MG63 (cell line): ENCODE measurements around the gene TTLL1. TPM values are rescaled to one million over a fixed set of nuclear protein-coding genes. Genes with fewer than 3 reads are reported as not detected.
A peak's percentile ranks its signal among the peaks of the same experiment; 100 is the strongest.

Experiments
- DNase-seq: peaks from one replicate; pipeline ENCODE4 v3.0.0-alpha.2; 2020
- H3K27me3 ChIP-seq: fragments of 250-450 bp; sonication (Bioruptor Pico); 2 replicates; pipeline ENCODE4 v1.5.1; 2020; ENCODE audit warnings: mild to moderate bottlenecking, moderate library complexity
- H3K36me3 ChIP-seq: fragments of 250-450 bp; sonication (Bioruptor Pico); 2 replicates; pipeline ENCODE4 v1.5.1; 2020; ENCODE audit warnings: mild to moderate bottlenecking, moderate library complexity
- H3K4me3 ChIP-seq: fragments of 250-450 bp; sonication (Bioruptor Pico); 2 replicates; pipeline ENCODE4 v1.5.1; 2020; ENCODE audit warnings: mild to moderate bottlenecking, moderate library complexity
- H3K9me3 ChIP-seq: fragments of 250-450 bp; sonication (Bioruptor Pico); 2 replicates; pipeline ENCODE4 v1.5.1; 2020; ENCODE audit warnings: mild to moderate bottlenecking, moderate library complexity
- total RNA-seq: library from RNA; depleted of rRNA; stranded (reverse); fragments of >200 nt; shearing (Covaris generic); gene quantifications from 2 replicates; pipeline ENCODE4 v1.2.3, GENCODE V29; 2014; ENCODE audit warnings: low replicate concordance; rRNA removed

TTLL1 gene
- 4.9 and 9.2 TPM in 2 replicates for total RNA-seq

DNA sequence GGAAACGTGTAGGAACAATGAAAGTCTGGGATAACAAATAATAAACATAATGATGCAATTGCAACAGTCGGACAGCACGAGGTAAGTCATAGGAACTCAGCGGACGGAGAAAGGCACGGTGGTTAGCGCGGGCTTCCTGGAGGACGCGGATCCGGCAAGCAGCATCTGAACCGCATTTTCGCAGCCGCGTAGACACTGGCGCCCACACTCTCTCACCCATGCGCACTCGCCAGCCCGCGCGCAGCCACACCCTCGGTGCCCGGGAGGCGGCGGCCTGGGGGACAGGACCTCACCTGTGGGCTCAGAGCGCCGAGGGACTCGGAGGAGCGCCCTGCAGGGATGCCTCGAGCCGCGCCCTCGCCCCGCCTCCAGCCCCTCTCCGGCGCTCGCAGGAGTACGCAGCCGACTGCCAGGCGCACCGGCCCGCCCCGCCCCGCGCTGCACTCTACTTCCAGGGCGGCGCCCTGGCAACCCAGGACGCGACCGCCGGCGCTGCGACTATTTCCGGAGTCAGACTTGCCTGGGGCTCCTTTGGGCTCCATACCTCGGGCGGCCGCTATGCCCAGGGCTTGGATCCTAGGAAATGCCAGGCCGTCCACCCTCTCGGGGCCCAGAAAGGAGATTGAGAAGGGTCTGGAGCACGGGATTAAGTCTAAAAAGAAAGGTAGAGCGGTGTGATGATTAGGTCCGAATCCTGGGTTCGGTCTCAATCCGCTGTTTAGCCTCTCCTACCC lies at the start of gene TTLL1:
TTLL1 (minus strand) TSS at position 408 of the 734 bp plus-strand sequence. CDS start 13,805 bp downstream, outside the sequence.
- peak; percentile 92 for DNase-seq
- no peaks in the 10 kb centered on the region for H3K36me3 ChIP-seq
- peak within 1 kb of the TSS; percentile 67 for H3K4me3 ChIP-seq
- no peaks in the 10 kb centered on the region for H3K9me3 ChIP-seq
- no peaks in the 10 kb centered on the region for H3K27me3 ChIP-seq

DNA sequence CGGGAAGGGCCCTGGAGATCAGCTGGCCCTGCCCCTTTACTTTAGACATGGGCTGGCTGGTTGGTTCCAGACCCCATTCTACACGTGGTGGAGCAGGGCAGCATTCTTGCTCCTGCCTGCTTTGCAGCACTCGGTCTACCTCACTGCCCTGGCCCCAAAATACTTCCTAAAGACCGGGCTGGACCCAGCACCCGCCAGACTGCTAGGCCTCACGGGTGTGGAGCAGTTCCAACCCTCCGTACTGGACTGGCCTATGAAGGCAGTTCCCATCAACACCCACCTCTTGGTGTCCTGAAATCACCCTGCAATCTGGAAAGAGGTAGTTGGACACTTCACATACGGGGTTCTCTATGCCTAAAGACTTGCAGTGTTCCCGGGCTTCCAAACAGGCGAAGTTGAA lies 47.6 kb upstream of the TTLL1 start:
- Histone ChIP-seq H3K9me3 (no peaks in the 10 kb centered on the region), H3K27me3 (no peaks in the 10 kb centered on the region), H3K36me3 (peaks cover 56% of the 10 kb centered on the region), H3K4me3 (no peak overlapping the region)
- DNase-seq: no peak

DNA sequence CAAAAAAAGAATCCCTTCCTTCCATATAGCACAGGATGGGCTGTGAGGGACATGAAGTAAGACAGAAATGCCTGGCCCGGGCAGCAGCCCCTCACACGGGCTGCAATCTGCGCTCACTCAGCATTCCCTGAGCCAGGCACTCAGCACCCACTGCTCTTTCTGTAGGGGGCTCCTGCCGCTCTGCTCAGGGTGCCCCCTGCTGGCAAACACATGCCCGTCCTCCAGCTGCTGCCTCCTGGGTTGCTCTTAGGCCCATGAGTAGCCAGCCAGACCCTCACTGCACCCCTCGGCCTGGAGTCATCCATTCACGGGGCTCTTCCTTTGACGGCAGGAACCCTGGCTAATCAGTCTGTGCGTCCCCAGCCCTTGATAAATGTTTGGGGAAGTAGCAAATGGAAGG lies 47.1 kb upstream of the TTLL1 start:
- peaks cover 56% of the 10 kb centered on the region for H3K36me3 ChIP-seq
- no peak for DNase-seq
- no peak overlapping the region for H3K4me3 ChIP-seq
- H3K27me3 ChIP-seq: no peaks in the 10 kb centered on the region
- no peaks in the 10 kb centered on the region for H3K9me3 ChIP-seq

DNA sequence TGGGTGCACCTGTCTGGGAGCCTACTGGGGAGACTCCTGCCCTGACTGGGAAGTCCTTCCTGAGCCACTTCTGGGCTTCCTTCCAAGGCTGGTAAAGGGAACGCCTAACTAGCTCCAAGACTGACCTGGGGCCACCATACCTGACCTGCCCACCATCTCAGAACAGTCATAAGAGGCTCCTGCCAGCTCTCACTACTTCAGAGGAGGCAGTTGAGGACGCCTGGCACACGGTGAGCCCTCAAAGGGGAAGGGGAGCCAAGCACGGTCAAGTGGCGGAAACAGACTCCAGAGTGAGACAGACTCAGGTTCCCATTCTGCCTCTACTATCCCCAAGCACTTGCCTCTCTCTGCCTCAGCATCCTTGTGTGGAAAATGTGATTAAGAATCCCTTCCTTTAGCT lies 46.4 kb upstream of the TTLL1 start:
- no peak overlapping the region for H3K4me3 ChIP-seq
- H3K9me3 ChIP-seq: no peaks in the 10 kb centered on the region
- H3K36me3 ChIP-seq: peaks cover 50% of the 10 kb centered on the region
- DNase-seq: no peak
- H3K27me3 ChIP-seq: no peaks in the 10 kb centered on the region

DNA sequence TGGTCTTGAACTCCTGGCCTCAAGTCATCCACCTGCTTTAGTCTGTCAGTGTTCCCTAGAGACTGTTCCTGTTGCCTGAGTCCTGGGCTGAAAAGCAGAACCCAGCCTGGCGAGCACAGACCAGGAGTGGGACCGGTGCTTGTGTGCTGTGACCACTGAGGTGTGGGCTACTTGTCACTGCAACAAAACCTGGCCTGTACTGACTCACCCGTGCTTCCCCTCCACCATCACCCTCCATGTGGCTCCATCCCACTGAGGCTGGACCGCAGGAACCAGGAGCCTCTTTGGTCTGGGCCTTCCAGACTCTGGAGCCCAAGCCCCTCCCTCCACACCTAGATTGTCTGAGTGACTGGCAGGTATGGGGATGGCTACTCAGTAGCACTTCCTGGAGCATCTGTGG lies 45.4 kb upstream of the TTLL1 start:
- no peaks in the 10 kb centered on the region for H3K27me3 ChIP-seq
- H3K4me3 ChIP-seq: no peak overlapping the region
- H3K9me3 ChIP-seq: no peaks in the 10 kb centered on the region
- peaks cover 39% of the 10 kb centered on the region for H3K36me3 ChIP-seq
- no peak for DNase-seq

DNA sequence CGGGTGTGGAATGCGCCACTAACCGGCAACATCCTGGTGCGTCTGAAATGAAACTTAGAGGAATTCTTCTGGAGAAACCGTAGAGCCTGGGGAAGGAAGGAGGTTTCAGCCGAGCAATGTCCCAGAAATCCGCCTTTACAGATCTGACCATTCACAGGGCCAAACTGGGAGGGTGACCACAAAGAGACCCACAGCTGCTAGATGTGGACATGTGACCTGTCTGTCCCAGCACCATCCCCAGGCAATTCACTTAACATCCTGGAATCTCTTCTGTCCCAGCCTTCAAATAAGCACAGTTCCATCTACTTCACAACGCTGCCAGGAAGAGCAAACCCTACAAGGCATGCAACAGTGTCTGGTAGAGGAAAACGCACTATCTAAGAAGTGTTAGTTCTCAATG lies 44.2 kb upstream of the TTLL1 start:
- no peak for DNase-seq
- no peaks in the 10 kb centered on the region for H3K9me3 ChIP-seq
- peaks cover 34% of the 10 kb centered on the region for H3K36me3 ChIP-seq
- no peaks in the 10 kb centered on the region for H3K27me3 ChIP-seq
- no peak overlapping the region for H3K4me3 ChIP-seq

DNA sequence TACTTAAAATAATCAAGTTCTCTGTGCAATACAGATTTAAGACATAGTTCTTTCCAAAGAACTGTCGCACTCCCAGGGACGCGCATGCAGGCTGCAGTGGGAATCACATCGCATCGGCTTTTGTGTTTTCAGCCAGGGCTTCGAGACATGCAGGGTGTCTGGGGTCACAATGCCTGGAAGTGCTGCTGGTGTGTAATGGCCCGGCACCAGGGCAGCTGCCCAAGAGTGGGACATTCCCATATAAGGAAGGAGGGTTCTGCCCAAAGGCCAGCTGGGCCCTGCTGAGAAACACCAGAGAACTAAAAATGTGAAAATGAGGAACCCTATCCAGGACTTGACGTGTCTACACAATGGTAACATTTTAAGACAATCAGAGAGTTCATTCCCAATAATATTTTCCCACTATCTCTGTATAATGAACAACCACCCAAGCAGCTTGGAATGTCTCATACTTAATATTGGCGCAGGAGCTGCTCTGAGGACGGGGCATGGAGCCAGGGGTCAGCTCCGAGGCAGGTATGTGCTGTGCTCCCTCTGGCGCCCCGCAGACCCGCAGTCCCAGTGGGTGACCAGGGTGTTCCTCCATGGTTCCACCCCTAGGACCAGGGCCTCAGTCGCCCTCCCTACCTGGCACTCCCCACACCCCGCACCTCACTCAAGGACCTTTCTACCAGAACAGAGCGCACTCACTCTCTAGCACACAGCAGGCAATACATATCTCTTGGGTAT lies 42.7 kb upstream of the TTLL1 start:
- Histone ChIP-seq H3K9me3 (no peaks in the 10 kb centered on the region), H3K36me3 (peaks cover 25% of the 10 kb centered on the region), H3K27me3 (no peaks in the 10 kb centered on the region), H3K4me3 (no peak overlapping the region)
- no peak for DNase-seq

DNA sequence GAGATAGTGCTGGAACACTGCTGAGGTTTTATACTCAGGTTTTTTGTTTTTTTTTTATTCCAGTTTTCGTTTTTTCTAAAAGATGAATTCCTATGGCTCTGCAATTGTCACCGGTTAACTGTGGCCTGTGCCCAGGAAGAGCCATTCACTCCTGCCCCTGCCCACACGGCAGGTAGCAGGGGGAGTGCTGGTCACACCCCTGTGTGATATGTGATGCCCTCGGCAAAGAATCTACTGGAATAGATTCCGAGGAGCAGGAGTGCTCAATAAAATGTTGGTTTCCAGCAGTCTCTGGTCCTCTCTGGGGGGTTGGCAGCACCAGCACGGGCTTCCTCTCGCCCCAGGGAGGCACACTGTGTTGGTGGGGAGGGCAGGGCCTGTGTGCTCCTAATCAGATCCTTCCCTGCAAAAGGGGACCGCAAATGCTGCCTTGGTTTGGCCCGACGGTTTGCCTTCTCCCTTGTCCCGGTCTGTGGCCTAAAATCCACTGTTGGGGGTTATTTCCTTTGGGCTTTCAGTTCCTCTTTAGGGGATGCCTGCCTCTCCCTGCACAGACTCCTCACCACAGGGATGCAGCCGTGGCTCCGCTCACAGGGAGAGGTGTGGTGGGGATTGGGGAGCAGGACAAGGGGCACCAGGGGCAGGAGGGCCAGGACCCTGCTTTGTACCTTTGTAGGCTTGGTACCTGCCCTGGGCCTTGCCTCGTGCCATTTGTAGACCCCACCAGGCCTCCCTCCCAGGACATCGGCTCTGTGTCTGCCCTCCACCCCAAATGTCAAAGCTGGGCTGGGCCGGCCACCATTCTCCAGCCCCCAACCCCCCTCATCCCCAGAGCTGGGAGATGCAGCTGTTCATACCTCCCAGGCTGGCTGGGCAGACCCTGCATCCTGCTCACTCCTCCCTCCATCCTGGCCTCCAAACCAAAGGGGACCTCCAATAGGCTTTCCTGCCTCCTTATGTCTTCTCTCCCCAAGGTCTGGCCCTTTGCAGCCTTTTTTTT lies 40.5 kb upstream of the TTLL1 start:
- DNase-seq: no peak
- H3K27me3 ChIP-seq: no peaks in the 10 kb centered on the region
- no peak overlapping the region for H3K4me3 ChIP-seq
- peaks cover 12% of the 10 kb centered on the region for H3K36me3 ChIP-seq
- H3K9me3 ChIP-seq: no peaks in the 10 kb centered on the region

DNA sequence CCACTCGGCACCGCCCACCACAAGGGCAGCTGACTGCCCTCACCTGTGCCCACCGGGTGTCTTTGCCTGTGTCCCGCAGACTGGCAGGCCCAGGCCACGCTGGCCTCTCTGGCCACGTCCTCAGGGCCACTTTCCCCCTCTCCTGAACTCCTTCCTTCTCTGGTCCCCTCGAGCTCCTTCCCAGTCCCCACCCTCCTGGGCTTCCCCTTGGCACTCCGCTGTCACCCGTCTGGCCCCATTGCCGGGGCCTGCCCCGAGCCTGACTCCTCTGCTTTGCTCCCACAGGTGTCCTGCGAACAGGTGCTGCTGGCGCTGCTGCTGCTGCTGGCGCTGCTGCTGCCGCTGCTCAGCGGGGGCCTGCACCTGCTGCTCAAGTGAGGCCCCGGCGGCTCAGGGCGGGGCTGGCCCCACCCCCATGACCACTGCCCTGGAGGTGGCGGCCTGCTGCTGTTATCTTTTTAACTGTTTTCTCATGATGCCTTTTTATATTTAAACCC lies 39.8 kb upstream of the TTLL1 start:
- H3K27me3 ChIP-seq: no peaks in the 10 kb centered on the region
- peaks cover 5% of the 10 kb centered on the region; the same call in 1 of the 2 replicates for H3K36me3 ChIP-seq
- no peaks in the 10 kb centered on the region for H3K9me3 ChIP-seq
- DNase-seq: no peak
- H3K4me3 ChIP-seq: no peak overlapping the region

DNA sequence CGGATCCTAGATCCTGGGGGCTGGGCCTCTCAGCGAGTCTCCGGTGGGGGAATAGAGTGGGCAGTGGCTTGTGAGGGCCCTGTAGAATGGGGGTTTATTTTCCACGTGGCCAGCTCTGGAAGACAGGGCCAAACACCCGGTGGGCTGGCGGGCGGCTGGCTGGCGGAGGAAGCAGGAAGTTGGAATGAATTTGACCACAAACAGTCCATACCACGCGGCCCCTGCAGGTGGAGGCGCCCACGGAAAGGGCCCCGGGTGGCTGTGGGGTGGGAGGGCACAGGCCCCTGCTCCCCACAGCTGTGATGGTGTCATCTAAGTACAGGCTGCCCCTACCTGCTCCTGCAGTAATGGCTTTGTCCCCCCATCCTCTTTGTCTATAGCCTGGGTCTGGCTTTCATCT lies 38.9 kb upstream of the TTLL1 start:
- Histone ChIP-seq H3K4me3 (no peak overlapping the region), H3K36me3 (peaks cover 5% of the 10 kb centered on the region; the same call in 1 of the 2 replicates), H3K27me3 (no peaks in the 10 kb centered on the region), H3K9me3 (no peaks in the 10 kb centered on the region)
- DNase-seq: no peak

DNA sequence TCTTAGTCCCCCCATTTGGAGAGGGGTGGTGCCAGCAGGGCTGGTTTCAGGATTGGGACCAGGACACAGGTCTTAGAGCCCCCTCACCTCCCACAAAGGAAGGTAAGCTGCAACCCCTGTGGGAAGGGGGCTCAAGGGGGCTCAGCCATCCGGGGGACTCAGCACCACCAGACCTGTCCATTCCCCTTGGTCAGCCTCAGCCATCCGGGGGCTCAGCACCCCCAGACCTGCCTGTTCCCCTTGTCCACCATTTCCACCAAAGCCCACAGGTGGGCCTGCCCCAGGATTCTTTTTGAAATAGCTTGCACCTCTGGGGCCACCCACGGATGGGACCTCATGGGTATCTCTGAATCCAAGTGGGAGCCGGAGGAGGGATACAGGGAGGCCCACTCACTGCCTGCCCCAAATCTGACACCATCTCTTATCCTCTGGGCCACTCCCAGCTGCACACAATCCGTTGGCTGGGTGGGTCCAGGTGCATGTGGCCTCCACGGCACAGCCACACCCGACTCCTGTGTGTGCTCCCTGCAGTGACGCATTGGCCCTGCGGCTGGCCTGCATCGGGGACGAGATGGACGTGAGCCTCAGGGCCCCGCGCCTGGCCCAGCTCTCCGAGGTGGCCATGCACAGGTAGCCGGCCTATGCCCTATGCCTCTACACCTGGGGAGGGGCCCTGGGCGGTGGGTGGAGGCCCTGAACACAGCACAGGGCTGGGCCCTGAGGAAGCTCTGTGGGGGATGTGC lies 38.1 kb upstream of the TTLL1 start:
- Histone ChIP-seq H3K27me3 (no peaks in the 10 kb centered on the region), H3K4me3 (no peak overlapping the region), H3K36me3 (no peaks in the 10 kb centered on the region; the same call in 1 of the 2 replicates), H3K9me3 (no peaks in the 10 kb centered on the region)
- DNase-seq: no peak

DNA sequence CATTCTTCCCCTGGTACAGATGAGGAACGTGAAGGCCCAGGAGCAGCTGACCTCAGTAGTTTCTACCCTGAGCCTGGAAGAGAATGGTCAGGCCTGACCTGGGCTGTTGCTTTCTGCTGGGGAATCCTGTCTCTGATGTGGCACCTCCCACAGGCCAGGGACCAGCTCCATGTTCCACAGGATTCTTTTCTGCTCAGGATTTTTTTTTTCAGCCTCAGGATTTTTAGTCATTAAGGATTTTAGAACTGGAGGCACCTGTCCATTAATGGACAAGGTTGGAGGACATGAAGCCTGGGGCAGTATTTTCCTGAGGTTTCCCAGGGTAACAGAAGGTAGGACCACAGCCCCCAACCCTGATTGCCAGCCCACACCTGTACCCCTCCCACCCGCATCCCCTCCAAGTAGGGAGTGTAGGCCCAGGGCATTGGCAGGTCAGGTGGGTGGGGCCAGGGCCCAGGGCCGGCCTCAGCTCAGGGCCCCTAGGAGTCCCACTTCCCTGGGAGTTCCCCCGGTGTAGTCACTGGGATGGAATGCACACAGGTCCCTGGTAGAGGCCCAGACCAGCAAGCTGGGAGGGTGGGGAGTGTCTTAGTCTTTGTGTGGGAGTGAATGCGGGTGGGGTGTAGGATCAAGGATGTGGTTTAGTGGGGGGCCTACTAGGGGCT lies 37.4 kb upstream of the TTLL1 start:
- peak; percentile 80 for DNase-seq
- Histone ChIP-seq H3K4me3 (no peak overlapping the region), H3K36me3 (no peaks in the 10 kb centered on the region; the same call in 1 of the 2 replicates), H3K27me3 (no peaks in the 10 kb centered on the region), H3K9me3 (no peaks in the 10 kb centered on the region)

DNA sequence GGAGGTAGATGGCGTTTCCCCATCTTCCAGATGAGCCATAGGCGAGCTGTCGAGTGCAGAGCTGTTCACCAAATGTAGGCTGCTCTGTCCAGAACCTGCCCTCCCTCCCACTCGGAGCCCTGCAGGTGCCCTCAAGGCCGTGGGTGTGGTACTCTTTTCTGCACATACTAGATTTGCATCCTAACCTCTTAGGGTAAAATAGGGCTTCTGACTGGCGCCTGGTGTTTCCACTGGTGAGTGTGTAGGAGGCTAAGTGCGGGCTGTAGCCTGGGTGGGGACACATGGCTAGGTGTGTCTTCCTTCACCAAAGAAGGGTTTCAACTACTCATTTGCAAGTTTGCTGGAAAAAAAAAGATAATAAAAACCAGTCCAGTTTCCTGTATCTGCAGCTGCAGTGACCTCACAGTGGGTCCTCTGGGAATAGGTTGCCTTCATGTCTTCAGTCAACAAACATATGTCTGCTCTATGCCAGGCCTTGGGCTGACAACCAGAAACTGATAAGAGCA lies 29.8 kb upstream of the TTLL1 start:
- no peak for DNase-seq
- no peaks in the 10 kb centered on the region for H3K9me3 ChIP-seq

DNA sequence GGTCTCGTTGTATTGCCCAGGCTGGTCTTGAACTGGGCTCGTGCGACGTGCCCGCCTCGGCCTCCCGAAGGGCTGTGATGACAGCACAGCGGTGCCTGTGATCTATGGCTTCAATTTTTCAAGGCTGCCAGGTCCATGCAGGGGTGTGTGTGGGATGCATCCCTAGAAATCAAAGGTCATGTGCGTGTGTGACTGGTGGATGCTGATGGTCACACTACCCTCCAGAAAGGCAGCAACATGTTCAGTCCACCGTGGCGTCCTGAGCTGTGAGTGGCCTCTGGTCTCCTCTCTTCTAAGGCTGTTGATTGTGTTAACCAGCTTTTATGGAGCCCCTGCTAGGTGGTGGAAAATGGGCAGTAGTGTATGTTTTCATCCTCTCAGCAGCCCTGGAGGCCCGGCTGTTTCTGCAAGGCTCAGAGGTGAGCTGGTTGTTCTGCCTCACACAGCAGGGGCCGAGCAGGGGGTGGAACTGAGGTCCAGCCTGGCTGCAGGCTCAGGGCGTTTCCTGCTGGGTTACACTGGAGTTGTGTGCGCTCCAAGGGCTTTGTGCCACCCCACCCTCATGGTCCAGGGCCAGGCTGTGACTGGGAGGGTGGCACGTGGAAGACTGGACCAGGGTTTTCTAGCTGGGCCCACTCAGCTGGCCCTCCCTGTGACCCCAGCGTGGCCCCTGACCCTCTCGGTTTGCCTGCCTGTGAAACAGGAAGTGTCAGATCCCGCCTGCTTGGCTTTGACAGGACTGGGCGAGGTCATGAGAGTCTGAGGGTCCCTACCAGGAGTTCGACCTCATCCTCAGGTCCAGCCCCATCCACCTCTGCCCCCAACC lies 29.0 kb upstream of the TTLL1 start:
- Histone ChIP-seq H3K4me3 (no peak overlapping the region), H3K9me3 (no peaks in the 10 kb centered on the region), H3K36me3 (no peaks in the 10 kb centered on the region), H3K27me3 (no peaks in the 10 kb centered on the region)
- no peak for DNase-seq

More for the DNA sequence above, 29.8 kb upstream of the TTLL1 start:
- Histone ChIP-seq H3K4me3 (no peak overlapping the region), H3K27me3 (no peaks in the 10 kb centered on the region), H3K36me3 (no peaks in the 10 kb centered on the region)

DNA sequence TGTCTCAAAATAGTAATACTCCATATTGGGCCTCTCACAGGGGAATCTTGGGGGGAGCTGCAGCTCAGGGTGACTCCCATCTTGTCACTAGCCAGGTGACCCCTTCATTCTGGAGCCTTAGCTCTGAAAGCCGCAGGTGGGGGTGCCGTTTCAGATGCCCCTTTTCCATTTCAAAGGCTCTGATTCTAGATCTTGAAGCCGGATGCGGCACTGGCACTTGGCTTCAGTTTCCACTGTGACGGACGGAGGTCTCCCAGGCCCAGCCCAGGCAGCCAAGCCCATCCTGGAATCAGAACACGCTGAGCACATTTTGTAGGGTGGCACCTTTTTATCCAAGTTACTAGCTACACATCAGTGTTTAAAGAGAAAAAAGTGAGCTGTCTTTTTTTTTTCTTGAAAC lies 27.7 kb upstream of the TTLL1 start:
- Histone ChIP-seq H3K36me3 (no peaks in the 10 kb centered on the region), H3K9me3 (no peaks in the 10 kb centered on the region), H3K27me3 (no peaks in the 10 kb centered on the region), H3K4me3 (no peak overlapping the region)
- no peak for DNase-seq
